Eye (tissue), 1 donor: ENCODE results near the gene TAF1D.

Experiments
- DNase-seq: peaks from one replicate; pipeline ENCODE4 v3.0.0-alpha.2; 2015

The TAF1D gene

DNA sequence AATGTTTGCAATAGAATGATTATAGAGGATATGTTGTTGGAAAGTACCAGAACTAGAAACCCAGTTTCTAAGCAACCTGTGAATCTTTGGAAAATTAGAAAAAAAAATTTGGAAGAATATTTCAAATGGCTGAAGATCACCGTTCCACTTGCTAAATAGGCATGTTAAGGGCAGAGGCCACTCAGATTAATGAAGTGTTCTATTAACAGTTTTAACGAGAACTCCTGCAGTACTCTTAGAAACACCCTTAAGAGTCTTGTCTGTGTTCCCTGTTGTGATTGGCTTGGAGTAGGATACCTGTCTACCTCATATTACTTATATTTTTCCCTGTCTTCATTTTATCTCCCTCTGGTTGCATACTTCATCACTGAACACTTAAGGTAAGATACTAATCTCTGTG, 4.8 kb upstream of the TAF1D start:
- DNase-seq, result no peak

DNA sequence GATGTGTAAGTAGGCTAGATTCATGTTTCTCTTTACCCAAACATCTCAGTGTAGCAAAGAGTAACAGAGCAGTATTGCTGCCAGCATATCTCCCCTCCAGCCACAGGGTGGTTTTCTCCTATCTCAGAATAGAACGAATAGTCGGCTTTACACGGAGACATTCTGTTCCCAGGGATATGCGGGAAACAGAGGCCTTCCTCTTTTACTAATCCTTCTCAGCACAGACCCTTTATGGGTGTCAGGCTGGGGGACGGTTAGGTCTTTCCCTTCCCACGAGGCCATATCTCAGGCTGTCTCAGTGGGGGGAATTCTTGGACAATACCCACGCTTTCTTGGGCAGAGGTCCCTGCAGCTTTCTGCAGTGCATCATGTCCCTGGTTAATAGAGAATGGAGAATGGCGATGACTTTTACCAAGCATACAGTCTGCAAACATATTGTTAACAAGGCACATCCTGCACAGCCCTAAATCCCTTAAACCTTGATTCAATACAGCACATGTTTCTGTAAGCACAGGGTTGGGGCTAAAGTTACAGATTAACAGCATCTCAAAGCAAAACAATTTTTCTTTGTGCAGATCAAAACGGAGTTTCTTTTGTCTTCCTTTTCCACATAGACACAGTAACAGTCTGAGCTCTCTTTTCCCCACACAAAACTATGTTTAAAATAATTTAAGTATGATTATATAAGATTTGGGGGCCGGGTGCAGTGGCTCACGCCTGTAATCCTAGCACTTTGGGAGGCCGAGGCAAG, 3.9 kb upstream of the TAF1D start:
- peak; percentile 49 for DNase-seq

DNA sequence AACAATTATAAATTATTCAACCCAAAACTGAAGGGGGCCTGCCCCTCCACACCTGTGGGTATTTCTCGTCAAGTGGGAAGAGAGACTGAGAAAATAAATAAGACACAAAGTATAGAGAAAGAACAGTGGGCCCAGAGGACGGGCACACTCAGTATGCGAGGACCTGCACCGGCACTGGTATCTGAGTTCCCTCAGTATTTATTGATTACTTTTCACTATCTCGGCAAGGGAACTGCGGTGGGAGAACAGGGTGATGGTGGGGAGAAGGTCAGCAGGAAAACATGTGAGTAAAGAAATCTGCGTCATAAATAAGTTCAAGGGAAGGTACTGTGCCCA, 3.3 kb upstream of the TAF1D start:
- no peak for DNase-seq

DNA sequence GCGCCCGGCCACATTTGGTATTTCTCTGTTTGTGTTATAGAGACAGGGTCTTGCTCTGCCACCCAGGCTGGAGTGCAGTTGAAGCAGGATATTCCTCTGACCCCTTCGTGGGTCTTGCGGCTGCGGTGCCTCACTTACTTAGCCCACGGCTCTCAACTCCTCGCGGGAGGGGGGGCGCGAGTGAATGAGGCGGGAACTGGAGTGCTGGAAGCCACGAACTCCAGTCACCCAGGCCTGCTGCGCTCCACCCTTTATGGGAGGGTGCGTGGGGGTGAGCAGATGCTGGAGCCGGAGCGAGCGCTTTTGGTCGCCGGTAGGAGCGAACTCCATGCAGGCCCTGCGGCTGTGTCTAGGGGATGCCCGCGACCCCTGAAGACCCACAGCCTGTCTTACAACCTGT, 2.0 kb upstream of the TAF1D start:
- DNase-seq, result no peak

DNA sequence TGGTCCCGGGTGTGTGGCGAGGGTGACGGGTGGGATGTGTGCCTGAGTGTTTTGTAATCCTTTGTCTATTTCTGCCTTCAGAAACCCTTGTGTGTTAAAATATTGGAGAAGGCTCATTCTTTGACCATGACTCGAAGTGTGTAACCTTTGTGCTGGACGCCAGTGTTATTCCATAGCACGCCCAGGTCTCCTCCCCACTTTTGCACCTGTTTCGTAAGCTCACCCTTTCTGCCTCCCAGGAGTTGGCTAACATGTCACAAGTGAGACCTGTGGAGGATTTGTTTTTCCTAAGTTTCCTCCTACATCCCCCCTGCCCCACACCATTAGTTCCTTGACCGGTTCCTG, 559 bp upstream of the TAF1D start:
- DNase-seq, result no peak

DNA sequence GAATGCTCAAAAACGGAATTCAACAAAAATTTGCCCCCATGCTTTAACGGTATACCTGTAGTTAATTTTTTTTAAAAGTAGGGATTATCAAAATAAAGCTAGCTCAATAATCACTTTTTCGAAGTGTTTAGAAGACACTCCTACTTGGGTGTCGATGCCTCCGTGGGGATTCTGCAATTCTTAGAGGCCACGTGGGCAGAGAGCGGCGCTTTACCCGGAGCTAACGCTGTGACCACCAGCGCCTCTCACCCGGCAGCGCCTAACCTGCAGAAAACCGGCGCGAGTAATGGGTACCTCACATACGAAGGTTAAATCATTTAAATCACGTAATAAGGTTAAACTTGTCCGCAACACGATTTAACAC, 583 bp downstream of the TAF1D start:
- peak; percentile 83 for DNase-seq

DNA sequence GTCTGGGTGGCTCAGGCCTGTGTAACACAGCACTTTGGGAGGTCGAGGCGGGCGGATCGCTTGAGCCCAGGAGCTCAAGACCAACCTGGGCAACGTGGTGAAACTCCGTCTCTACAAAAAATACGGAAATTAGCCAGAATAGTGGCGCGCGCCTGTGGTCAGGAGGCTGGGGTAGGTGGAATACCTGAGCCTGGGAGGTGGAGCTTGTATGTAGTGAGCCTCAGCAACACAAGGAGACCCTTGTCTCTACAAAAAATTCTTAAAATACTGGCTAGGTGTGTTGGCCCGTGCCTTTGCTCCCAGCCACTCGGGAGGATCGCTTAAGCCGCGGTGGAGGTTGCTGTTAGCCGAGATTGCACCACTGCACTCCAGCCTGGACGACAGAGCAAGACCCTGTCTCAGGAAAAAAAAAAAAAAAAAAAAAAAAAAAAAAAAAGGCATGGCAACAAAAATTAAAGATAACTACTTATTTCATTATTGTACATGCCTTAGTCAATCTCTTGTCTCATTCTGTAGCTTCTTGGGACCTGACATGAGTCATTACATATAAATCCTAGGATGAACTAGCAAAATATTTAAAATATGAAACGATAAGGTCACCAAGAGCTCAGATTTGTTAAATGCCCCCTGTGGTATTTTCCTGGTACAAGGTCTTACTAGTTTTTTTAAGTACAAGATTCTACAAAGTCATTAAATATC, 1.1 kb downstream of the TAF1D start:
- peak; percentile 34 for DNase-seq

DNA sequence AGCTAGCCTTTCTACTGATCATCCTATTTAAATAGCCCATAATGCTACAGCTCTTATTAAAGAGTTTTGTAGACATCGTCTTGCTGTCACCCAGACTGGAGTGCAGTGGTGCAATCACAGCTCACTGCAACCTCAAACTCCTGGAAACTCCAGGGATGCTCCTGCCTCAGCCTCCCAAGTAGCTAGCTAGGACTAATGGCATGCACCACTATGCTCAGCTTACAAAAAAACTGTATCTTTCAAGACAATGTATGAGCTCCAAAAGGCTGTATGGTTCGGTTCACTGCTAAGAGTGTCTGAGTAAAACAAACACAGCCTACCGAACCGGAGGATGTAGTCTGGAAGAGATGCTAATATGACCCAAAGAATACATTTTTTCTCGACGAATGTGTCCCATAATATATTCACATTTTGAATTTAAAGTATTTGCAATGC, 2.6 kb downstream of the TAF1D start:
- no peak for DNase-seq

DNA sequence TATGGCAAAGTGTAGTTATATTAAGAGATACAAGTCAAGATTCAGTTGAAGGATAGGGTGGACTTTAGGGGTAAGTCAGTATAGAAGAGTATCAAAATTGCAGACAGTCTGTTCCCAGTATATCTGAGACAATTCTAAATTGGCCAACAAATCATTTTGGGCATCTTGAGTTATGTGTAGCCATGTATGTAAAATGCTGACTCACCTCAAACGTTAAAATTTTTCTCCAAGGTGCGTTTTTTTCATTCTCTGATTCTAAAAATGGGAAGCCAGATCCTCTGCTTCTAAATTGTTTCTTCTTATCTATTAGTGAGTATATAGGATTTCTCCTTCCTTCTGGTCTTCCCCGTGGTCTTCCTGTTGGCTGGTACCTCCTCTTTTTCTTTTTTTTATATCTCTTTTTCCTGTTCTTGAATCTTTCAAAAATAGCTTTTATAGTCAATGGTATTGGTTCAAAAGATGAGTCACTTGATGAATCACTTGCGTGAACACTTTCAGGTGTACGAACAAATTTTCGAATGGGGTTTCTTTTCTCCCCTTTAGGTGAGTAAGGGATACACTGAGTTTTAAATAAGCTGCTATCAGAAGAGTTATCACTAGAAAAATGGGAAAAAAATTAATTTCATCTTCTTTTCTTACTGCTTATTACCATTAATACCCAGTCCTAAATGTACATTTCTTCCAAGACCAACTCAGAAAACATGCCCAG, 3.2 kb downstream of the TAF1D start:
- no peak for DNase-seq

DNA sequence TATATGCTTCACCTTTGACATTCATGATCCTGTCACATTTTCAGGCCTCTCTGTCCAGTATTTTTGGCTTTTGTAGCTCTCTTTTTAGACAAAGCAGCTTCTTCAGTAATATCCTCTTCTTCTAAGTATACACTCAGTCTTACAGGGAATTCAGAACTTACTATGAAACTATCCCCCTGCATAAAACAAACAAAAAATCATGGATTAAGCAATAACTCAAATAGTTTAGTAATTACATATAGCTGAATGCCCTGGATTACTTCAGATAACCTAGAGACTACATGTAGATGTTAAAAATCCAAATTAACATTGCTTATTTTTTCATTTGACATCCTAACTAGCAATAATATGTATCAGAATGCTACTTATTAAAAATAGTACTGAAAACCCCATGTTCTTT, 5.2 kb downstream of the TAF1D start:
- DNase-seq, result no peak

DNA sequence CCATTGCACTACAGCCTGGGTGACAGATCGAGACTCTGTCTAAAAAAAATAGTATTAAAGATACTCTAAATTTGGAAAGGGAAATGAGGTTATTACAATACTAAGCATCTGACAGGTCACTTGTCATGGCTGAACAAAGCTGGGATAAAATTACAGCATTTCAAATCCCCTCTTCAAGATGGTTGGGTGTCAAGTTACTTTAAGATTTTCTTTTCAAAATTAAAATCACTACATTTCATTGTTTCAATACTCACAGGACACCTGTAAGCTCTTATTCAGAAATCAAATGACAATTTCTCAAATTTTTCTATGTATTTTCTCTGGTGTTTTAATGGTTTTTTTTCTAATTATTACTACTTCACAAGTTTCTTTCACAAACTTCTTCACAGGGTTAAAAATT, 5.7 kb downstream of the TAF1D start:
- DNase-seq, result no peak

DNA sequence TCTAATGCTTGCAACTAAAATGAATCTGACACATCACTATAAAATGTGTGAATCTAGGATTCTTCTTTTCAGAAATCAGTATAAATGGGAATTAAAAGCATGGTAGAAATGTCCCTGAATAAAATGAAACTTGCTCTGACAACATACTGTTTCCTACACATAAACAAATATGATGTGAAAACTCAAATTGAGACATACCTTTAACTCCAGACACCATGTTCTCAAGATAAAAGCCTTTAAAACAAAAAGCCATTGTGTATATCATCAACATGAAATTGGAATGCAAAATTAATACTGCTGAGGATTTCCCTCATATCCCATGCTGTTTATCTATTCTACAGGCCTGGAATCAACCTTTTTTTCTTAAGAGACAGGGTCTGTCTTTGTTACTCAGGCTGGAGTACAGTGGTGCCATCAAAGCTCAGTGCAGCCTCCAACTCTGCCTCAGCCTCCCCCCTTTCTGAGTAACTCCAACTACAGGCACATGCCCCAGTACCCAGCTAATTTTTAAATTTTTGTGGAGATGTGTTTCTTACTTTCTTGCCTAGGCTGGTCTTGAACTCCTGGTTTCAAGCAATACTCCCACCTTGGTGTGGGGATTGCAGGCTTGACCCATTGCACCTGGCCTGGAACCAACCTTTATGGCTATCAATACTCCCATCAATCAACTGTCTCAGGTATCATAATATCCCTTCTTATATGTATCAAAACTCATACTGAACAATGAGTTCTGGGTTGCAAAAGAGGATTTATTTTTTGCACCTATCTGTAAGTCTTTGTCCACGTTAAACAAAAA, 6.7 kb downstream of the TAF1D start:
- DNase-seq, result no peak

DNA sequence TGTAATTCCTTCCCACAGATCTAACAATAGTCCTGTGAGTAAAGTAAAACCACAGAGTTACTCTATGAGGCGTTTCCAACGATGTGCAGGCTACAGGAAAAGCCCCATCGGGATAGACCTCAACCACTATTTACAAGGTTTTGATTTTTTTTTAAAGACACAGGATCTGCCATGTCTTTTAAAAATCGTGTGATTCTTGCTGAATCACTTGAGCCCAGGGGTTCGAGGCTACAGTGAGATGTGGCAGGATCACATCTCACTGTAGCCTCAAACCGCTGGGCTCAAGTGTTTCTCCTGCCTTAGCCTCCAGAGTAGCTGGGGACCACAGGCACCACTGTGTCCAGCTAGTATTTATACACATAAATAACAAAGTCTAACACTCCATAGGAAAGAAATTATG, 7.8 kb downstream of the TAF1D start:
- DNase-seq, result no peak

DNA sequence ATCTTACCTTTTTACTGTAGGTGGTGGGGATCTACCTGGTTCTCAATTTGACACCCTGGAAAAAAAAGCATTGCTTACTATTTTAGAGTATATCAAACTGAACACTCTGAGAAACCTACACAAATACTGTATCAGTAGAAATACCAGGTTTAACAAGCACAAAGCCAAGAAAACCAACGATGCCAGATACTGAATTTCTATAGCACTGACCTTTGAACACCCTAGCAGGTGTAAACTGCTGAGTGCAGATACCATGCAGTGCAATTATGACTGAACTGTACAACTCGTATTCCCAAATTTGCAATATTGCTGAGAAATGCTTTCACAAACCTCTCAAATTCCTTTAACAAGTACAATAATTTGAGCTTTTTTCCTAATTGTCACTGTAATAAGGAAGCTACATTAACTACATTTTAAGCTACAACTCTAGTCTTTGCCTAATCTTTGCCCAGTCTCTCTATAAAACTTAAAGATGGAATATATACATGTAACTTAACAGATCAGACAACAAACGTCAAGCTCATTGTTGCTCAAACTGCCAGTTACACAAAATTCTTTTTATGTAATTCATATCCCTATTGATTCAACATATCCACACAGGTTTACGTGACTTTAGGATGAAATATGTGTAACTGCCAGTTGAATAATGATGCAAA, 8.9 kb downstream of the TAF1D start:
- no peak for DNase-seq

DNA sequence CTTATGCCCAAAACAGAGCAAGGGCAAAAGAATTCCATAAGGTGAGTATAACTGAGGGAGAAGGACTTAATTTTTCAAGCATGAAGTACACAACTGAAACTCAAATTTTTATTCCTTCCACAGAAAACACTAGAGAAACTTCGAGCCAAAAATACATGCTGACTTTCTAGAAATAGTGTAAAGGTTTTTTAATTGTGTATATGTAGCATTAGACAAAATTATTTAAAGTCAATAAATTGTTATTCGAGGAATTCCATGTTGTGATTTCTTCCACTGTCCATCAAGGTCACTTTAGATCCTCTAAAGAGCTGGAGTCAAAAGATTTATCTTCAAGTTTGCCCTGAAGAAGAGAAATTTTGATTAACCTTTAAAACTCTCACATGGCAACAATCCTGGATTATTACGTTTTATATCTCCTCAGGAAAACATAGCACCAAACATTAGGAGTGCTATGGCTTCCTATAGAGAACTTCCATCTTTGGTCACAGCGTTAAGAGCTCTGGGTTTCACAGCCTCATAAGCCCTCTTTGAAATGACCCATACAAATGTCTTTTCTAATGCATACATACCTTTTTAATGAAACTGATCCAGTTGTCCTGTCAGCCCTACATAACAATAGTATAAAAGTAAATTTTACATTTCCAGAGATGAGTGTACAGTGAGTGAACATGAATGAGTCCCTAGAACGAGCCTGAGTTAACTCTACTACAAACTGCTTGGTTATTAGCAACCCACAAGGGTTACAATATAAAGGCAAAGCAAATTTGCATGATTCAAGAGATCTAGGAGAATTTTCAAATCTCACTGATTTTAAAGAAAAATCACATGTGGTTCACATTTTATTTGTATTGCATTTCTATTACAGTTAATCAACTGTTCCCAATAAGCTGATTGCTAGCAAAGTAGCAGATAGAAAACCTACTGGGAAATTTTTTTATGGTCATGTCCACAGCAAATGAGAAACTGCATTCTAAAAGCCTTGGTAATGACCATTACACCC, 10.9 kb downstream of the TAF1D start:
- no peak for DNase-seq

DNA sequence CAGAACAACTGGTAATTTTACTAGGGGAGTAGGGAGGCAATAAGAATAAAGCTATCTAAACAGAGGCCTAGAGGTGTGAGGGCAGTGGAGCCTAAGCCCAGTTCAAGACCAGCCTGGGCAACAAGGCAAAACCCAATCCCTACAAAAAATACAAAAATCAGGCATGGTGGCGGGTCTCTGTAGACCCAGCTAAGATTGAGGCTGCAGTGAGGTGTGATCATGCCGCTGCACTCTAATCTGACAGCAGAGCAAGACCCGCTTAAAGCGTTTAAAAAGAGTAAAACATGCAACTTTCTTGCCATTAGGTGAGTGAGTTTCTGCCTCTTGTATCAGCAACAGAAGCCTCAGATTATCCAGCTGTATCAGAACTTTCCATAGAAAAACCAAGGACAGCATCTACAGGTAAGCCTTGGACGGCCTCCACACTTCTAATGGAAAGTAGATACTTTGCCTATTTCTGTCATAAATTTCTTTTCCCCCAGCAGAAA, 12.1 kb downstream of the TAF1D start:
- no peak for DNase-seq

DNA sequence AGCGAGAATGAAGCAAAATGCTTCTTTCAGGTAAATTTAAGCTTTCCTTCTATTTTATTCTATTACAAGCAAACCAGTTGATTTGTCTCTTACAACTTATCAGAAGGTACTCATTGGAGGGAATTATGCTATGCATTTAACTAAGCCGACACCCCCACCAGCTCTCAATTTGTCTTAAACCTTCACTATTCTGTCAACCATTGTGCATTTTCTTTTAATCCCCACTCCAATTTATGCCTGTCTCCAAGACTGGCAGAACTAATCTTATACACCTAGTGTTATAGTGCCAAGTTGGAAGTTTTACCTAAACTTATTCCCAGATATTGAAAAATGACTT, 12.5 kb downstream of the TAF1D start:
- no peak for DNase-seq

DNA sequence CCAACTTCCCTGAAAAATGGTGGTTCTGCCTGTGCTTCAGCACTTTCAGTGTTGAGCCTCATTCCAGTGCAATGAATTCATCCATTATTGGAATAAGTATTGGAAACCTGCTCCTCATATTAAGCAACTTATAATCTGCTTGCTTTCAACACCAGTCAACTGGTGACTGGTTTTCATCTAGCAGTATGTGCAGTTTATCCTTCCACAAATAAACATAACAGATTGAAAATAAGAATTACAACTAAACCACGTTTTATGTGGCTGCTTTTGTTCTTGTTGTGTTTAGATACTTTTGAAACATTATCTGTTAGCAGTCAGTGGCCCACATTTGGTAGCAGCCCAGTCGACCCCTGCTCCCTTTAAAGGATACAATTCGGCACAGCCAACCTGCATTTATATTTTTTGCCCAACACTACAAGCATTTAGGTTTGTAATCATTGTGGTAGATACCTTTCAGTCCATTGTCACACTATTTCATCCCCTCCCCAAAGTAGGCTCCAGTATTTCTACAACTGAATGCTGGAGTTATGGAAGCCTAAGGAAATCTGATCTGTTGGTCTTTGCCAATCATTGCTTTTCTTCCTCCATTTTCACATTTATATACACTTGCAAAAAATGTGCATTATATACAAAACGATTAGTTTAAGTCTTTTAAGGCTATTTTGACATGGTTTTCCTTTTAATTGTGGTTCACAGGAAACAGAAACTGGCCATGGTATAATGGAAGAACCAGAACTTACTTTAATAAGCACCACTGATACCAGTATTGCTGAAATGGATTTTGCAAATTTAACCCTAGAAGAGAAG, 13.1 kb downstream of the TAF1D start:
- DNase-seq, result no peak

DNA sequence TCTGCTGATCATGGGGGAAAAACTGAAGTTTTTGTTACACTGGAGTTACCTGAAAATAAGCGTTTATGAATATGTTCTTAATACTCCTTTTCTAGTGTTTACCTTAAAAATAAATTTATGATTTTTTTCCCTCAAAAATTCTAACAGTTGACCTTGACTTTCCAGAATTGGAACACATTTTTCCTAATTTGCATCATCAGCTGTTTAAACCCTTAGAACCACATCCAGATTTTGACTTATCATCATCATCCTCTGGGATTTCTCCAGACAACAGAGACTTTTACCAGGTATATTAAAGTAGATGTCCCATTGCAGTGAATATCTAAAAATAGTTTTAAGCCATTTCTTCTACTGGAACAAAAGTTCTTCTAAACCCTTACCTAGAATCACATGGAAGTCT, 17.2 kb downstream of the TAF1D start:
- no peak for DNase-seq

DNA sequence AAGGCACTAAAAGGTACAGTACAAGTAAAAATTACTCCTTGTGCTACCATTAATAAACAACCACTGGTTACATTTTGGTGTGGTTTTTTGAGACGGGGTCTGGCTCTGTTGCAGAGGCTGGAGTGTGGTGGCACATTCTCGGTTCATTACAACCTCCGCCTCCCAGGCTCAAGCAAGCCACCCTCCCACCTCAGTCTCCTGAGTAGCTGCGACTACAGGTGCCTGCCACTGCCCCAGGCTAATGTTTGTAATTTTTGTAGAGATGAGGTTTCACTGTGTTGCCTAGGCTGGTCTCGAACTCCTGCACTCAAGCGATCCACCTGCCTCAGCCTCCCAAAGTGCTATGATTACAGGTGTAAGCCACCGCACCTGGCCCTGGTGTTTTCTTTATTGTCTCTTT, 20.8 kb downstream of the TAF1D start:
- no peak for DNase-seq

DNA sequence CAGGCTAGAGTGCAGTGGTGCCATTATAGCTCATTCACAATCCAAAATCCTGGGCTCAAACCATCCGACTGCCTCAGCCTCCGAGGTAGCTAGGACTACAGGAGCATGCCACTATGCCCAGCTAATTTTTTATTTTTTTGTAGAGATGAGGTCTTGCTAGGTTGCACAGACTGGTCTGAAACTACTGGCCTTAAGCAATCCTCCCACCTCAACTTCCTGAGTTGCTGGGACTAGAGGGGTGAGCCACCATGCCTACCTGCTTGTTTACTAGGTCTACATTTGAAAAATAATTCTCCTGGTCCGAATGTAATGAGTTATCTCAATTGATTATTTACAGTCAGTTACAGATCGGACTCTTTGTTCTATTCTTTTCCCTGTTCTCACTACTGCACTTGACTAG, 22.0 kb downstream of the TAF1D start:
- DNase-seq, result no peak
